SK-N-SH (cell line): ENCODE measurements around the gene TOR2A.

Experiments
- EZH2phosphoT487 ChIP-seq: fragments of 200-600 bp; sonication (generic); IDR thresholded peaks from 2 replicates; pipeline ENCODE4 v1.6.1; 2017; ENCODE audit warnings: low read depth, mixed run types, mild to moderate bottlenecking, antibody characterized with exemption, moderate library complexity, borderline replicate concordance
- FOXM1 ChIP-seq: IDR thresholded peaks from 2 replicates; pipeline ENCODE4 v1.4.0; 2012; ENCODE audit warnings: low read depth, mild to moderate bottlenecking
- JUND ChIP-seq: IDR thresholded peaks from 2 replicates; pipeline ENCODE4 v1.4.0; 2012
- NFIC ChIP-seq: IDR thresholded peaks from 2 replicates; pipeline ENCODE4 v1.4.0; 2012; ENCODE audit warnings: borderline replicate concordance
- RAD21 ChIP-seq: IDR thresholded peaks from 2 replicates; pipeline ENCODE4 v1.6.1; 2012; ENCODE audit warnings: mild to moderate bottlenecking, low read length
- TF ChIP-seq, protein P1 (sequence below): fragments of 200-600 bp; sonication (generic); IDR thresholded peaks from 2 replicates; pipeline ENCODE4 v1.6.1; 2017; ENCODE audit warnings: antibody characterized with exemption, mild to moderate bottlenecking, moderate library complexity
- TF ChIP-seq, protein P2 (sequence below): IDR thresholded peaks from 2 replicates; pipeline ENCODE4 v1.4.0; 2012; ENCODE audit warnings: low read depth
- TF ChIP-seq, protein P3 (sequence below): fragments of 150-350 bp; IDR thresholded peaks from 2 replicates; pipeline ENCODE4 v1.6.1; 2017; ENCODE audit warnings: antibody characterized with exemption, low read length, low read depth, borderline replicate concordance

DNA sequence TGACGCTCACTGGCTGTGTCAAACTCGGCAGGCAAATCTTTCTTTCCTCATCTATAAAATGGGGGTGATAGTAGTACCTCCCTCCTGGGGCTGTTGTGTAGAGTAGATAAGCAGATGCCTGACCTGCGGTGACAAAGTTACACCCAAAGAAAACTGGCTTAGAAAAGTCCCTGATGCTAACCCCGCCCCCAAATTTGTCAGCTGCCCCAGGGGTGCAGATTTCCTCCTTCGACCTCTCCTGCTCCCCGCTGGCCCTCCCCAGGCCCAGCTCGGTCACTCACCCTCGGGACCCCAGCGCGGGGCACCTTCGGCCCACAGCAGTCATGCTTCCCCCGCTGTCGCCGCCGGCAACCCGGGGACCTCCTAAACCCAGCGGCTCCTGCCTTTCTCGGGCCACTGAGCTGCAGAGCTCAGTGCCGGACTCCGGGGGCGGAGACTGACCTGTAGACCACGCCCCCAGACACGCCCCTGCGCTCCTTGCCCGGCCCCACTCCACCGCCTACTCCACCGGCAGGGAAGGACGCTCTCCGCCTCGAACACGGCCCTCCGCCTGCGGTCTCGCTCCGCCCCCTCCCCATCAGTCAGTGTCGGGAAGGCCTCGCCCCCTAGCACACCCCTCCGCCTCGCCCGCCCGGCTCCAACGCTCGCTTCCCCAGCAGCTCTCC, 35.9 kb upstream of the TOR2A start:
- TF ChIP-seq FOXM1 (no peak), JUND (no peak), NFIC (no peak), RAD21 (no peak), EZH2phosphoT487 (no peak)
- TF ChIP-seq, protein P1, sequence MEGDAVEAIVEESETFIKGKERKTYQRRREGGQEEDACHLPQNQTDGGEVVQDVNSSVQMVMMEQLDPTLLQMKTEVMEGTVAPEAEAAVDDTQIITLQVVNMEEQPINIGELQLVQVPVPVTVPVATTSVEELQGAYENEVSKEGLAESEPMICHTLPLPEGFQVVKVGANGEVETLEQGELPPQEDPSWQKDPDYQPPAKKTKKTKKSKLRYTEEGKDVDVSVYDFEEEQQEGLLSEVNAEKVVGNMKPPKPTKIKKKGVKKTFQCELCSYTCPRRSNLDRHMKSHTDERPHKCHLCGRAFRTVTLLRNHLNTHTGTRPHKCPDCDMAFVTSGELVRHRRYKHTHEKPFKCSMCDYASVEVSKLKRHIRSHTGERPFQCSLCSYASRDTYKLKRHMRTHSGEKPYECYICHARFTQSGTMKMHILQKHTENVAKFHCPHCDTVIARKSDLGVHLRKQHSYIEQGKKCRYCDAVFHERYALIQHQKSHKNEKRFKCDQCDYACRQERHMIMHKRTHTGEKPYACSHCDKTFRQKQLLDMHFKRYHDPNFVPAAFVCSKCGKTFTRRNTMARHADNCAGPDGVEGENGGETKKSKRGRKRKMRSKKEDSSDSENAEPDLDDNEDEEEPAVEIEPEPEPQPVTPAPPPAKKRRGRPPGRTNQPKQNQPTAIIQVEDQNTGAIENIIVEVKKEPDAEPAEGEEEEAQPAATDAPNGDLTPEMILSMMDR = no peak
- TF ChIP-seq, protein P2, sequence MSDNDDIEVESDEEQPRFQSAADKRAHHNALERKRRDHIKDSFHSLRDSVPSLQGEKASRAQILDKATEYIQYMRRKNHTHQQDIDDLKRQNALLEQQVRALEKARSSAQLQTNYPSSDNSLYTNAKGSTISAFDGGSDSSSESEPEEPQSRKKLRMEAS = no peak
- TF ChIP-seq, protein P3, sequence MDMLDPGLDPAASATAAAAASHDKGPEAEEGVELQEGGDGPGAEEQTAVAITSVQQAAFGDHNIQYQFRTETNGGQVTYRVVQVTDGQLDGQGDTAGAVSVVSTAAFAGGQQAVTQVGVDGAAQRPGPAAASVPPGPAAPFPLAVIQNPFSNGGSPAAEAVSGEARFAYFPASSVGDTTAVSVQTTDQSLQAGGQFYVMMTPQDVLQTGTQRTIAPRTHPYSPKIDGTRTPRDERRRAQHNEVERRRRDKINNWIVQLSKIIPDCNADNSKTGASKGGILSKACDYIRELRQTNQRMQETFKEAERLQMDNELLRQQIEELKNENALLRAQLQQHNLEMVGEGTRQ = no peak
